Right lobe of liver (tissue), 6 donors: ENCODE measurements around the gene FHIP2A. TPM values are rescaled to one million over a fixed set of nuclear protein-coding genes. Genes with fewer than 3 reads are reported as not detected.
"Not testable (repeated sequence)": the region's sequence is repeated elsewhere in the genome, so short reads cannot be mapped to it uniquely, and the experiment has no call there.

Experiments used
- ATAC-seq, 4 donors: fragments of 200-7000 bp; cut with Tn5 transposase; one replicate each; pipeline ENCODE4 v1.9.1; 2020; ENCODE audit warnings: mild to moderate bottlenecking in 4 of 4, moderate library complexity in 4 of 4
- DNase-seq, 3 donors: peaks; one replicate each; pipeline ENCODE4 v3.0.0-alpha.2; 2020
- H3K27ac ChIP-seq, 3 donors: fragments of 200-600 bp; one replicate each; pipeline ENCODE4 v1.8.0; 2022
- H3K27me3 ChIP-seq, 2 donors: fragments of 200-600 bp; one replicate each; pipeline ENCODE4 v1.8.0; 2022
- H3K36me3 ChIP-seq, 4 donors: fragments of 200-600 bp; sonication (generic) in 1 of 4; one replicate each; pipeline versions ENCODE4 v1.5.1 to v1.8.0; 2017 to 2022; ENCODE audit warnings: control low read depth in 1 of 4
- H3K4me1 ChIP-seq, 4 donors: fragments of 200-600 bp; sonication (generic) in 1 of 4; one replicate each; pipeline versions ENCODE4 v1.5.1 to v1.8.0; 2017 to 2022; ENCODE audit warnings: control low read depth in 1 of 4
- H3K4me3 ChIP-seq, 3 donors: fragments of 200-600 bp; one replicate each; pipeline ENCODE4 v1.8.0; 2022
- H3K9me3 ChIP-seq, 4 donors: fragments of 200-600 bp; sonication (generic) in 1 of 4; one replicate each; pipeline versions ENCODE4 v1.5.1 to v1.8.0; 2017 to 2022; ENCODE audit warnings: control low read depth in 1 of 4
- POLR2A ChIP-seq: fragments of 450-650 bp; IDR thresholded peaks from one replicate; pipeline ENCODE4 v1.6.1; 2017; ENCODE audit warnings: antibody characterized with exemption, mild to moderate bottlenecking
- WGBS: methylation state at CpG from one replicate; pipeline ENCODE4 v1.1.6; 2018; ENCODE audit warnings: low coverage, low lambda C conversion rate; ENCODE audit not compliant: insufficient coverage; ENCODE audit errors: missing lambda C conversion rate; 5-methylcytosine and 5-hydroxymethylcytosine counted together
- intact Hi-C, 2 donors: fragments of 100-400 bp; cut with DNase I; formaldehyde crosslinking; loops; one replicate each; pipeline versions ENCODE4 v1.11.2 to v1.14.1; 2022
- total RNA-seq, 6 experiments: library from RNA; depleted of rRNA in 2 of 6; stranded (reverse); fragments of >200 nt in 2 of 6; fragmentation: NEBNext Ultra II Directional in 3 of 6; extraction: Animal tissue kit (Norgen Biotek cat#: 25700) in 3 of 6; gene quantifications; one replicate each; pipeline versions ENCODE4 v1.1.0 to v1.2.4, GENCODE V29; 2016 to 2023
- TF ChIP-seq, protein P1 (sequence below), 4 donors: fragments of 200-600 bp in 3 of 4; fragments of 450-650 bp in 1 of 4; IDR thresholded peaks; one replicate each; pipeline versions ENCODE4 v1.5.1 to v1.8.0; 2016 to 2022; ENCODE audit warnings: antibody characterized with exemption in 4 of 4, mild to moderate bottlenecking in 2 of 4
- donor health status: DM: no; HTN: yes; CAD: no.
- donor health status: DM: no; HTN: no; CAD: no.
- donor health status: DM: no; HTN: no; CAD: no.
- donor health status: DM: no; HTN: yes; CAD: no.
- donor health status: DM: no; HTN: yes; CAD: no.

FHIP2A gene
- total RNA-seq, 6 experiments from 2014 or later = 17.4 to 22.8 (median 21.7) TPM

DNA sequence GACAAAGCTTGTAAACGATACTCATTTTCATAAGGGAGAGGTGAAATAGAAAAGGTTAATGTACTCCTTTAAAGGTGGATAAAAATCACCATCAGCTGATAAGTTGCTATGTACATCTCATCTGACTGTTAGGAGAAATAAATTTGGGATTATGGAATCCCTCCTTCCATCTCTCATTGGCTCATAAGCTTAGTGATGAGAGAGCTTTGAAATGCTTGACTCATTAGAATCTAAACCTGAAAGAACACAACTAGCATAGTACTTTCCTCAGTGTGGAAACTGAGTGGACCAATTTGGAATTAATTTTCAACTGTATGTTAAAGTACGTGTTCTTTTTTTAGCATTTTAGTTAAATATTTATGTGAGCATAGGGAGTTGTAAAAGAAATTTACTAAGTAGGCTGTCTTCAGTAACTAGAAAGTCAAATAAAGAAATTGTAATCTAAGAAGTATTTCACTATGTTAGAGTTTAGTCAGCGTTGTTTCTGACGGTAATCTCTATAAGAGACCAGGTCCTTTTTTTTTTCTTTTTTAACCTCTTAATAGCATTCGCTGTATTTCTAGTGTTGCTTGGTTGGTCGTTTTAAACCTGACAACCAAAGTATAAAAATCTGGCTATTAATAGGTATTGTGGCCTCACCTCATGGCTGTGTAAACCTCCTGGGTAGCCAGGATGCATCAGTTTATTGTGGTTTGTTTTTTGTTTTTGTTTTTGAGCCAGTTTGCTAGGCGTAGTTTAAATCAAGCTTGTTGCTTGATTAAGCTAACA is 34.4 kb downstream of the FHIP2A start:
- peaks cover 0 to 38% (median 8%) of the 10 kb centered on the region in 4 donors for H3K36me3 ChIP-seq
- peaks cover 0 to 36% (median 6%) of the 10 kb centered on the region in 4 donors for H3K4me1 ChIP-seq
- intact Hi-C loops = no loop called here
- no peaks in the 10 kb centered on the region for H3K27me3 ChIP-seq
- peak overlapping the region in 1 of 3 donors; percentile 1 for H3K27ac ChIP-seq
- no peak overlapping the region for H3K4me3 ChIP-seq
- no peak for ATAC-seq
- no peaks in the 10 kb centered on the region for H3K9me3 ChIP-seq
- 51% methylated on average over 7 of the region's 7 CpGs for WGBS
- no peak for DNase-seq
- TF ChIP-seq POLR2A = no peak
- TF ChIP-seq, protein P1, sequence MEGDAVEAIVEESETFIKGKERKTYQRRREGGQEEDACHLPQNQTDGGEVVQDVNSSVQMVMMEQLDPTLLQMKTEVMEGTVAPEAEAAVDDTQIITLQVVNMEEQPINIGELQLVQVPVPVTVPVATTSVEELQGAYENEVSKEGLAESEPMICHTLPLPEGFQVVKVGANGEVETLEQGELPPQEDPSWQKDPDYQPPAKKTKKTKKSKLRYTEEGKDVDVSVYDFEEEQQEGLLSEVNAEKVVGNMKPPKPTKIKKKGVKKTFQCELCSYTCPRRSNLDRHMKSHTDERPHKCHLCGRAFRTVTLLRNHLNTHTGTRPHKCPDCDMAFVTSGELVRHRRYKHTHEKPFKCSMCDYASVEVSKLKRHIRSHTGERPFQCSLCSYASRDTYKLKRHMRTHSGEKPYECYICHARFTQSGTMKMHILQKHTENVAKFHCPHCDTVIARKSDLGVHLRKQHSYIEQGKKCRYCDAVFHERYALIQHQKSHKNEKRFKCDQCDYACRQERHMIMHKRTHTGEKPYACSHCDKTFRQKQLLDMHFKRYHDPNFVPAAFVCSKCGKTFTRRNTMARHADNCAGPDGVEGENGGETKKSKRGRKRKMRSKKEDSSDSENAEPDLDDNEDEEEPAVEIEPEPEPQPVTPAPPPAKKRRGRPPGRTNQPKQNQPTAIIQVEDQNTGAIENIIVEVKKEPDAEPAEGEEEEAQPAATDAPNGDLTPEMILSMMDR (IDR thresholded peaks at IDR 0.05) = no peak

DNA sequence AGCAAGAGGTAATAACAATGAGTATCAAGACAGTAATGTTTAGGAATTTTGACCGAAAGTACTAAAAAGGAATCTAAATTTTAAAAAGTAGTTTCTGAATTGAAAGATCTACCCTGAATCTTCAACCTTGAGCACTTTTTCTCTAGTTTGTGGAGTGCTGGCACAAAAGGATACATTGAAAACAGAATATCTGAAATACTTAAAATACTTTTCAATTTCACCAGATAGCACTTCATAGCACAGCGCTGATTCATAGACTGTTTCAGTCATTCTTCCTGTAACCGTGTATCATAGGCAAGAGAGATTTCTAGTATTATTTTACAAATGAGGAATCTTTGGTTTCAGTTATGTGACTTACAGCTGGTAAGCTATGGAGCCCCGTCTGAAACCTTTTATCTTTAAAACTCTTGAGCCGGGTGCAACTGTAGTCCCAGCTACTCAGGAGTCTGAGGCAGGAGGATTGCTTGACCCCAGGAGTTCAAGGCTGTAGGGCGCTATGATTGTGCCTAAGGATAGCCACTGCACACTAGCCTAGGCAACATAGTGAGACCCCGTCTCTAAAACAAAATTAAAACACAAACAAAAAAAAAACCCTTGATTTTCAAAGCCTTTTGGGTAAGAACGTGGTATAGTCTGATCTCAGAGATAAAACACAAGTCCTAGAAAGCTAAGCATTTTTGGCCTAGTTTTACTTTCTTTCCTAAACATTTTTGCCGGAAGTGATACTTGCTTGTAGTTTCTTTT is 35.1 kb downstream of the FHIP2A start:
- DNase-seq = no peak
- 68% methylated on average over 9 of the region's 9 CpGs for WGBS
- ATAC-seq = peak in 1 of 4 donors; percentile 41

DNA sequence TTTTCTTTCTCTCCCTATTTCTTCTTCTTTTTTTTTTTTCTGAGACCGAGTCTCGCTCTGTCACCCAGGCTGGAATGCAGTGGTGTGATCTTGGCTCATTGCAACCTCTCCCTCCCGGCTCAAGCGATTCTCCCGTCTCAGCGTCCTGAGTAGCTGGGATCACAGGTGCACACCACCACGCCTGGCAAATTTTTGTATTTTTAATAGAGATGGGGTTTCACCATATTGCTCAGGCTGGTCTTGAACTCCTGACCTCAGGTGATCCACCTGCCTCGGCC is 35.6 kb downstream of the FHIP2A start:
- Histone ChIP-seq H3K36me3 (peaks cover 0 to 47% (median 14%) of the 10 kb centered on the region in 4 donors), H3K4me1 (peaks cover 0 to 28% (median 6%) of the 10 kb centered on the region in 4 donors), H3K27ac (peak overlapping the region; percentile 17 to 48 (median 45))
- H3K4me3 ChIP-seq, H3K9me3 ChIP-seq, intact Hi-C loops, ATAC-seq, H3K27me3 ChIP-seq, DNase-seq: not testable (repeated sequence)
- WGBS = 70% methylated on average over 8 of the region's 8 CpGs

More for the DNA sequence above, 35.1 kb downstream of the FHIP2A start:
- Histone ChIP-seq H3K4me1 (peaks cover 0 to 29% (median 6%) of the 10 kb centered on the region in 4 donors), H3K9me3 (no peaks in the 10 kb centered on the region), H3K27ac (peak overlapping the region; percentile 17 to 48 (median 45)), H3K36me3 (peaks cover 0 to 46% (median 13%) of the 10 kb centered on the region in 4 donors), H3K4me3 (no peak overlapping the region), H3K27me3 (no peaks in the 10 kb centered on the region)
- intact Hi-C loops = no loop called here
- TF ChIP-seq, protein P1 (IDR thresholded peaks at IDR 0.05) = no peak
- TF ChIP-seq POLR2A = no peak

DNA sequence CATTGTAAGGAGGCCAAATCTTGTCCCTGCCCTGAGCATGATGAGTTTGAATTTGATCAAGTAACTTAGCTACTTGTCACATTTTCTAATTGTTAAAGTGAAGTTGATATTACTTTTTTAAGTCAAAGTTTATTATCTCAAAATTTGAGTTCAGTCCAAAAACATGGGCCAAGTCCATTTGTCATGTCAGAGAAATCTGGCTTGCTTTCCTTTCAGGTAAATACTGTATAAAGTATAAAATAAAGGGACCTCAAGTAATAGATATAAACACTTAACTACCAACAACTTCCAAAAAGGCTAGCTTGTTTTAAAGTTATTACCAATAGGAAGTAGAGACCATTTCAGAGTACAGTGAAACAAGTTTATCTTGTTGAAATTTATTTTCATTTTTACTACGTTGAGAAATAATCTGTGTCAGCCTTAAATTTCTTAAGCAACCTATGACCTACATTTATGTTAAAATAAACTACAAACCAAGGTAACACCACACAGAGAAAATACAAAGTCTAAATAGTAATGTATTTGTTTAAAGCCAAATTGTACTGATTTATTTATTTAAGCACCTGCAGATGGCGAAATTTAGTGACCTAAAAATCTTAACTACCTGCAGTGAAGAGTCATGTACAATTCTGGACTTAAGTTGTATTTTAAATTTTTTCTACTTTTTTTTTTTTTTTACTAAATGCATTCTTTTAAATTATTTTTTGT is 36.5 kb downstream of the FHIP2A start:
- Histone ChIP-seq H3K27ac (peak overlapping the region; percentile 17 to 48 (median 45)), H3K27me3 (no peaks in the 10 kb centered on the region), H3K4me1 (peaks cover 0 to 28% (median 6%) of the 10 kb centered on the region in 4 donors), H3K36me3 (peaks cover 0 to 45% (median 13%) of the 10 kb centered on the region in 4 donors), H3K4me3 (no peak overlapping the region), H3K9me3 (no peaks in the 10 kb centered on the region)
- ATAC-seq = peak; percentile 66 to 87 (median 74)
- TF ChIP-seq, protein P1 (IDR thresholded peaks at IDR 0.05) = no peak
- TF ChIP-seq POLR2A = no peak
- 10% methylated on average over 2 of the region's 2 CpGs for WGBS
- intact Hi-C loops = no loop called here
- DNase-seq = no peak
